Endothelial cell of umbilical vein (primary cell): Measurements from ENCODE around the gene CHST8.

Experiments used
- POLR2A ChIP-seq: IDR thresholded peaks from 2 replicates; pipeline ENCODE4 v1.6.1; 2012; ENCODE audit warnings: low read depth, mild to moderate bottlenecking, control low read depth, low read length
- TF ChIP-seq, protein P1 (sequence below), 2 donors: IDR thresholded peaks; 1 replicate in 1 of 2; 2 replicates in 1 of 2; pipeline ENCODE4 v1.5.1; 2011; ENCODE audit warnings: low read length in 2 of 2, mild to moderate bottlenecking in 2 of 2, moderate library complexity in 2 of 2, control low read depth in 1 of 2, inconsistent platforms in 1 of 2, low read depth in 1 of 2; ENCODE audit not compliant: insufficient read depth in 1 of 2; ENCODE audit errors: extremely low read depth in 1 of 2

- TF ChIP-seq, protein P1, sequence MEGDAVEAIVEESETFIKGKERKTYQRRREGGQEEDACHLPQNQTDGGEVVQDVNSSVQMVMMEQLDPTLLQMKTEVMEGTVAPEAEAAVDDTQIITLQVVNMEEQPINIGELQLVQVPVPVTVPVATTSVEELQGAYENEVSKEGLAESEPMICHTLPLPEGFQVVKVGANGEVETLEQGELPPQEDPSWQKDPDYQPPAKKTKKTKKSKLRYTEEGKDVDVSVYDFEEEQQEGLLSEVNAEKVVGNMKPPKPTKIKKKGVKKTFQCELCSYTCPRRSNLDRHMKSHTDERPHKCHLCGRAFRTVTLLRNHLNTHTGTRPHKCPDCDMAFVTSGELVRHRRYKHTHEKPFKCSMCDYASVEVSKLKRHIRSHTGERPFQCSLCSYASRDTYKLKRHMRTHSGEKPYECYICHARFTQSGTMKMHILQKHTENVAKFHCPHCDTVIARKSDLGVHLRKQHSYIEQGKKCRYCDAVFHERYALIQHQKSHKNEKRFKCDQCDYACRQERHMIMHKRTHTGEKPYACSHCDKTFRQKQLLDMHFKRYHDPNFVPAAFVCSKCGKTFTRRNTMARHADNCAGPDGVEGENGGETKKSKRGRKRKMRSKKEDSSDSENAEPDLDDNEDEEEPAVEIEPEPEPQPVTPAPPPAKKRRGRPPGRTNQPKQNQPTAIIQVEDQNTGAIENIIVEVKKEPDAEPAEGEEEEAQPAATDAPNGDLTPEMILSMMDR (IDR thresholded peaks at IDR 0.05; ENCODE audit: extremely low read depth in 1 of 2, insufficient read depth in 1 of 2, low read depth in 1 of 2, low read length in 2 of 2): no peak
- no peak for TF ChIP-seq POLR2A
Measured at GRCh38 chr19:33770107-33770506, 148.4 kb downstream of the CHST8 start.
